ENCODE results near the gene SLC1A7. TPM values are rescaled to one million over a fixed set of nuclear protein-coding genes. Genes with fewer than 3 reads are reported as not detected.

The SLC1A7 gene
- total and polyA plus RNA-seq, 2 donors (not counting 1 experiment from before 2014, with no cell fraction given): 0.10 TPM; not detected in 1

GRCh38 chr1:53046930-53047329 lies 95.5 kb downstream of the SLC1A7 start:
- no peaks in the 10 kb centered on the region for H3K79me2 ChIP-seq (ENCODE audit: control insufficient read depth, insufficient read depth, low read length)
- intact Hi-C loops (cut with micrococcal nuclease): no loop called here
- ChIA-PET CTCF (no interaction called here), POLR2A (no interaction called here)
- peaks cover 14 to 34% of the 10 kb centered on the region in 2 experiments for H3K36me3 ChIP-seq (replicated peaks in 1 of 2; ENCODE audit: control extremely low read depth in 1 of 2, control insufficient read depth in 1 of 2, extremely low read depth in 1 of 2, insufficient read depth in 2 of 2, low read length in 1 of 2)
- WGBS (ENCODE audit: insufficient coverage): no CpG with 5 or more reads among the region's 2 CpGs
- no peak overlapping the region for H3K27ac Mint-ChIP-seq
- TF ChIP-seq, protein P1, sequence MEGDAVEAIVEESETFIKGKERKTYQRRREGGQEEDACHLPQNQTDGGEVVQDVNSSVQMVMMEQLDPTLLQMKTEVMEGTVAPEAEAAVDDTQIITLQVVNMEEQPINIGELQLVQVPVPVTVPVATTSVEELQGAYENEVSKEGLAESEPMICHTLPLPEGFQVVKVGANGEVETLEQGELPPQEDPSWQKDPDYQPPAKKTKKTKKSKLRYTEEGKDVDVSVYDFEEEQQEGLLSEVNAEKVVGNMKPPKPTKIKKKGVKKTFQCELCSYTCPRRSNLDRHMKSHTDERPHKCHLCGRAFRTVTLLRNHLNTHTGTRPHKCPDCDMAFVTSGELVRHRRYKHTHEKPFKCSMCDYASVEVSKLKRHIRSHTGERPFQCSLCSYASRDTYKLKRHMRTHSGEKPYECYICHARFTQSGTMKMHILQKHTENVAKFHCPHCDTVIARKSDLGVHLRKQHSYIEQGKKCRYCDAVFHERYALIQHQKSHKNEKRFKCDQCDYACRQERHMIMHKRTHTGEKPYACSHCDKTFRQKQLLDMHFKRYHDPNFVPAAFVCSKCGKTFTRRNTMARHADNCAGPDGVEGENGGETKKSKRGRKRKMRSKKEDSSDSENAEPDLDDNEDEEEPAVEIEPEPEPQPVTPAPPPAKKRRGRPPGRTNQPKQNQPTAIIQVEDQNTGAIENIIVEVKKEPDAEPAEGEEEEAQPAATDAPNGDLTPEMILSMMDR (IDR thresholded peaks at IDR 0.05): no peak
- TF ChIP-seq EZH2 (IDR thresholded peaks at IDR 0.05; ENCODE audit: borderline replicate concordance, insufficient read depth, low read depth, low read length, poor library complexity, severe bottlenecking): no peak
- H3K27ac ChIP-seq (ENCODE audit: low read length in 2 of 2): no peak overlapping the region
- H2AFZ ChIP-seq (ENCODE audit: insufficient read depth, low read depth, low read length, poor library complexity, severe bottlenecking): no peak overlapping the region
- no peaks in the 10 kb centered on the region for H3K9me3 ChIP-seq (ENCODE audit: control extremely low read depth in 1 of 3, control insufficient read depth in 2 of 3, insufficient read depth in 1 of 3, low read length in 2 of 3)
- no peaks in the 10 kb centered on the region for H3K27me3 ChIP-seq (replicated peaks in 1 of 4; ENCODE audit: control extremely low read depth in 1 of 4, control insufficient read depth in 3 of 4, insufficient read depth in 4 of 4, low read length in 3 of 4)
- no peak for ATAC-seq (ENCODE audit: low read depth)
- no peak for DNase-seq
- no peak overlapping the region for H3K4me3 Mint-ChIP-seq
- no peaks in the 10 kb centered on the region for H3K4me1 ChIP-seq (ENCODE audit: control insufficient read depth in 2 of 2, insufficient read depth in 2 of 2, low read length in 2 of 2)
- H3K27me3 Mint-ChIP-seq: no peaks in the 10 kb centered on the region
- no peaks in the 10 kb centered on the region for H3K4me1 Mint-ChIP-seq
- H3K9ac ChIP-seq (ENCODE audit: low read length): no peak overlapping the region
- peaks cover 4% of the 10 kb centered on the region for H4K20me1 ChIP-seq (ENCODE audit: control insufficient read depth, insufficient read depth, low read length, poor library complexity, severe bottlenecking)
- H3K4me2 ChIP-seq (replicated peaks; ENCODE audit: low read depth, low read length, poor library complexity, severe bottlenecking): no peak overlapping the region
- no peaks in the 10 kb centered on the region for H3K9me3 Mint-ChIP-seq (ENCODE audit: insufficient read depth)
- H3K4me3 ChIP-seq (ENCODE audit: control extremely low read depth in 1 of 5, extremely low read depth in 1 of 5, insufficient read depth in 1 of 5, low read depth in 2 of 5, low read length in 4 of 5): no peak overlapping the region

- no CpG with 5 or more reads among the region's 5 CpGs for WGBS (ENCODE audit: insufficient coverage)
- Histone ChIP-seq H3K4me1 (ENCODE audit: control insufficient read depth in 2 of 2, insufficient read depth in 2 of 2, low read length in 2 of 2) (no peaks in the 10 kb centered on the region), H2AFZ (ENCODE audit: insufficient read depth, low read depth, low read length, poor library complexity, severe bottlenecking) (no peak overlapping the region), H3K79me2 (ENCODE audit: control insufficient read depth, insufficient read depth, low read length) (no peaks in the 10 kb centered on the region), H3K9ac (ENCODE audit: low read length) (no peak overlapping the region), H3K4me3 (ENCODE audit: control extremely low read depth in 1 of 5, extremely low read depth in 1 of 5, insufficient read depth in 1 of 5, low read depth in 2 of 5, low read length in 4 of 5) (no peak overlapping the region), H3K4me2 (replicated peaks; ENCODE audit: low read depth, low read length, poor library complexity, severe bottlenecking) (no peak overlapping the region), H3K36me3 (replicated peaks in 1 of 2; ENCODE audit: control extremely low read depth in 1 of 2, control insufficient read depth in 1 of 2, extremely low read depth in 1 of 2, insufficient read depth in 2 of 2, low read length in 1 of 2) (peaks cover 15 to 38% of the 10 kb centered on the region in 2 experiments), H3K27me3 (replicated peaks in 1 of 4; ENCODE audit: control extremely low read depth in 1 of 4, control insufficient read depth in 3 of 4, insufficient read depth in 4 of 4, low read length in 3 of 4) (no peaks in the 10 kb centered on the region), H3K27ac (ENCODE audit: low read length in 2 of 2) (no peak overlapping the region), H3K9me3 (ENCODE audit: control extremely low read depth in 1 of 3, control insufficient read depth in 2 of 3, insufficient read depth in 1 of 3, low read length in 2 of 3) (no peaks in the 10 kb centered on the region), H4K20me1 (ENCODE audit: control insufficient read depth, insufficient read depth, low read length, poor library complexity, severe bottlenecking) (peaks cover 4% of the 10 kb centered on the region)
- intact Hi-C loops (cut with micrococcal nuclease): no loop called here
- Mint-ChIP-seq H3K27me3 (no peaks in the 10 kb centered on the region), H3K27ac (no peak overlapping the region), H3K4me1 (no peaks in the 10 kb centered on the region), H3K9me3 (ENCODE audit: insufficient read depth) (no peaks in the 10 kb centered on the region), H3K4me3 (no peak overlapping the region)
- no peak for DNase-seq
- ATAC-seq (ENCODE audit: low read depth): no peak
- POLR2A ChIA-PET: no interaction called here
- TF ChIP-seq EZH2 (IDR thresholded peaks at IDR 0.05; ENCODE audit: borderline replicate concordance, insufficient read depth, low read depth, low read length, poor library complexity, severe bottlenecking): no peak
- TF ChIP-seq, protein P1 (IDR thresholded peaks at IDR 0.05): no peak
- CTCF ChIA-PET: no interaction called here
Measured at GRCh38 chr1:53044926-53045325, 97.5 kb downstream of the SLC1A7 start.
